ENCODE measurements around the gene XRCC4.

- TF ChIP-seq CTCF (IDR thresholded peaks at IDR 0.05) (no peak), POLR2AphosphoS5 (IDR thresholded peaks at IDR 0.05; ENCODE audit: low read depth, low read length) (no peak), SMC3 (IDR thresholded peaks at IDR 0.05; ENCODE audit: low read depth, low read length) (no peak), REST (IDR thresholded peaks at IDR 0.05; ENCODE audit: low read depth, low read length) (no peak), EZH2phosphoT487 (IDR thresholded peaks at IDR 0.05; ENCODE audit: borderline replicate concordance, low read depth) (no peak)
Measured at GRCh38 chr5:83102364-83102980, 25.1 kb downstream of the XRCC4 start.
